HepG2 (cell line): Measurements from ENCODE around the gene LDLRAD4.

Experiments
- FOXM1 ChIP-seq: sonication (generic); formaldehyde crosslinking; IDR thresholded peaks from 2 replicates; pipeline ENCODE4 v1.5.0; 2020; ENCODE audit warnings: missing genetic modification reagents
- NFE2L2 ChIP-seq: fragments of 150-350 bp; IDR thresholded peaks from 2 replicates; pipeline ENCODE4 v1.6.1; 2014; ENCODE audit warnings: low read length
- NPAS2 ChIP-seq: sonication (generic); formaldehyde crosslinking; IDR thresholded peaks from 2 replicates; pipeline ENCODE4 v1.8.0; 2022; ENCODE audit warnings: mild to moderate bottlenecking, missing genetic modification reagents, borderline replicate concordance
- NR3C1 ChIP-seq: sonication (generic); formaldehyde crosslinking; IDR thresholded peaks from 2 replicates; pipeline ENCODE4 v1.4.0; 2020; ENCODE audit warnings: missing genetic modification reagents
- PHB2 ChIP-seq: fragments of 450-650 bp; IDR thresholded peaks from 2 replicates; pipeline ENCODE4 v1.6.1; 2018; ENCODE audit not compliant: partially characterized antibody
- PHF8 ChIP-seq: sonication (generic); formaldehyde crosslinking; IDR thresholded peaks from 2 replicates; pipeline ENCODE4 v1.5.0; 2020; ENCODE audit warnings: missing genetic modification reagents
- POLR2A ChIP-seq, 2 experiments: IDR thresholded peaks; 2 replicates each; pipeline ENCODE4 v1.6.1; 2011; ENCODE audit warnings: low read depth in 2 of 2, low read length in 2 of 2, mild to moderate bottlenecking in 1 of 2, moderate library complexity in 1 of 2; ENCODE audit not compliant: insufficient read depth in 1 of 2
- POLR2AphosphoS2 ChIP-seq: IDR thresholded peaks from 2 replicates; pipeline ENCODE4 v1.6.1; 2011; ENCODE audit warnings: low read depth, low read length, improper control_type of control experiment
- TCF12 ChIP-seq, 2 experiments: fragments of 450-650 bp in 1 of 2; sonication (generic) in 1 of 2; formaldehyde crosslinking in 1 of 2; IDR thresholded peaks; 2 replicates each; pipeline versions ENCODE4 v1.6.1 to v1.8.0; 2017 to 2022; ENCODE audit warnings: antibody characterized with exemption in 1 of 2, mild to moderate bottlenecking in 1 of 2, missing genetic modification reagents in 1 of 2, moderate library complexity in 1 of 2
- ZBTB20 ChIP-seq: sonication (generic); formaldehyde crosslinking; IDR thresholded peaks from 2 replicates; pipeline ENCODE4 v1.8.1; 2023; ENCODE audit warnings: missing genetic modification reagents, low read depth, mild to moderate bottlenecking, borderline replicate concordance
- ZNF777 ChIP-seq: sonication (generic); formaldehyde crosslinking; IDR thresholded peaks from 2 replicates; pipeline ENCODE4 v1.4.0; 2020; ENCODE audit warnings: missing genetic modification reagents
- TF ChIP-seq, protein P1 (sequence below): sonication (generic); formaldehyde crosslinking; IDR thresholded peaks from 2 replicates; pipeline ENCODE4 v1.8.1; 2023; ENCODE audit warnings: missing genetic modification reagents, mild to moderate bottlenecking, borderline replicate concordance
- TF ChIP-seq, protein P2 (sequence below): sonication (generic); formaldehyde crosslinking; IDR thresholded peaks from 2 replicates; pipeline ENCODE4 v1.5.0; 2020; ENCODE audit warnings: missing genetic modification reagents

DNA sequence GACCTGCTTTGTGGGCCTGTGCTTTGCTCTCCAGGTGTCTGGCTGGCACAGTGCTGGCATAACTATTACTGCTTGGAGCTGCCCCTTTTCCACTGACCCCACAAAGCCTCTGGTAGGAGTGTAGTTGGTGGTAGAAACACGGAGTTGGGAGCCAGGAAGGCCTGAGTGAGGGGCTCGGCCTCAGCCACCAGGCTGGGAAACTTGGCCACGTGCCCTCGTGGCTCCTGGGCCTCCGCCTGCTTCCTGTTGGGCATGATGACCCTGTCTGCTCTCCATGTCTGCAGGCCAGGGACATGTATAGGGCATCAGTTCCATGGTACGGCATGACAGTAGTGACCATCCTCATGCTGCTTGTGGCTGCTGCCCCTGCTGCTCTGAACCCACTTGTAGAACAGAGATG is 266.6 kb downstream of the LDLRAD4 start:
- TF ChIP-seq POLR2AphosphoS2: no peak
- no peak for TF ChIP-seq NFE2L2
- TF ChIP-seq POLR2A (IDR thresholded peaks at IDR 0.05; ENCODE audit: insufficient read depth in 1 of 2, low read depth in 2 of 2, low read length in 2 of 2): no peak
- TF ChIP-seq FOXM1: no peak
- TF ChIP-seq NR3C1: no peak
- TF ChIP-seq, protein P1, sequence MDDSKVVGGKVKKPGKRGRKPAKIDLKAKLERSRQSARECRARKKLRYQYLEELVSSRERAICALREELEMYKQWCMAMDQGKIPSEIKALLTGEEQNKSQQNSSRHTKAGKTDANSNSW (CRISPR knock-in tag): no peak
- TF ChIP-seq ZNF777 (CRISPR knock-in tag): no peak
- TF ChIP-seq, protein P2, sequence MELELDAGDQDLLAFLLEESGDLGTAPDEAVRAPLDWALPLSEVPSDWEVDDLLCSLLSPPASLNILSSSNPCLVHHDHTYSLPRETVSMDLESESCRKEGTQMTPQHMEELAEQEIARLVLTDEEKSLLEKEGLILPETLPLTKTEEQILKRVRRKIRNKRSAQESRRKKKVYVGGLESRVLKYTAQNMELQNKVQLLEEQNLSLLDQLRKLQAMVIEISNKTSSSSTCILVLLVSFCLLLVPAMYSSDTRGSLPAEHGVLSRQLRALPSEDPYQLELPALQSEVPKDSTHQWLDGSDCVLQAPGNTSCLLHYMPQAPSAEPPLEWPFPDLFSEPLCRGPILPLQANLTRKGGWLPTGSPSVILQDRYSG (CRISPR knock-in tag): no peak
- no peak for TF ChIP-seq PHB2
- no peak for TF ChIP-seq ZBTB20
- no peak for TF ChIP-seq NPAS2 (CRISPR knock-in tag)
- TF ChIP-seq PHF8 (CRISPR knock-in tag): no peak
- no peak for TF ChIP-seq TCF12 (IDR thresholded peaks at IDR 0.05)
- no peak for TF ChIP-seq TCF12 (CRISPR knock-in tag; IDR thresholded peaks at IDR 0.05)
